Panc1 (cell line): Measurements from ENCODE around the gene DDB1.

ENCODE experiments used
- POLR2AphosphoS5 ChIP-seq: IDR thresholded peaks from 2 replicates; pipeline ENCODE4 v1.6.1; 2012; ENCODE audit warnings: mild to moderate bottlenecking, low read depth, low read length, moderate library complexity
- SIN3A ChIP-seq: IDR thresholded peaks from 2 replicates; pipeline ENCODE4 v1.6.1; 2012; ENCODE audit warnings: low read depth, mild to moderate bottlenecking, low read length, moderate library complexity, borderline replicate concordance; ENCODE audit not compliant: insufficient read depth
- TCF7L2 ChIP-seq: IDR thresholded peaks from 2 replicates; pipeline ENCODE4 v1.6.1; 2011; ENCODE audit warnings: mild to moderate bottlenecking, low read depth, low read length, inconsistent platforms
- TF ChIP-seq, protein P1 (sequence below), 2 experiments: IDR thresholded peaks; 2 replicates each; pipeline ENCODE4 v1.6.1; 2011 to 2012; ENCODE audit warnings: low read depth in 2 of 2, control low read depth in 1 of 2, low read length in 1 of 2, mild to moderate bottlenecking in 1 of 2, moderate library complexity in 1 of 2; ENCODE audit not compliant: insufficient read depth in 1 of 2
- TF ChIP-seq, protein P2 (sequence below): fragments of 450-650 bp; IDR thresholded peaks from 2 replicates; pipeline ENCODE4 v1.5.1; 2017; ENCODE audit warnings: mild to moderate bottlenecking

DNA sequence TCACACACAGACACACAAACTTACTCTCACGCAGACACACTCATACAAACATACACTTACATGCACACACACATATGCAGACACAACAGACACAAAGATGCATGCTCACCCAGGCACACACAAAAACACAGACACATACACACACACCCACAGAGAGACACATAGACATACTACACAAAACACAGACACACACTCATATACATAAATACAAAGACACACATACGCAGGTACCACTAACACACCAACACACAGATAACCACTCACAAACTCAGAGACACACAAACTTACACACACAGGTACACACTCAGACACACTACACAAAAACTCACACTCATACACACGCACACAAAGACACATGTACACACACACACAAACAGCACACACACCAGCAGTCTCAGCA lies 60.2 kb downstream of the DDB1 start:
- TF ChIP-seq, protein P1, sequence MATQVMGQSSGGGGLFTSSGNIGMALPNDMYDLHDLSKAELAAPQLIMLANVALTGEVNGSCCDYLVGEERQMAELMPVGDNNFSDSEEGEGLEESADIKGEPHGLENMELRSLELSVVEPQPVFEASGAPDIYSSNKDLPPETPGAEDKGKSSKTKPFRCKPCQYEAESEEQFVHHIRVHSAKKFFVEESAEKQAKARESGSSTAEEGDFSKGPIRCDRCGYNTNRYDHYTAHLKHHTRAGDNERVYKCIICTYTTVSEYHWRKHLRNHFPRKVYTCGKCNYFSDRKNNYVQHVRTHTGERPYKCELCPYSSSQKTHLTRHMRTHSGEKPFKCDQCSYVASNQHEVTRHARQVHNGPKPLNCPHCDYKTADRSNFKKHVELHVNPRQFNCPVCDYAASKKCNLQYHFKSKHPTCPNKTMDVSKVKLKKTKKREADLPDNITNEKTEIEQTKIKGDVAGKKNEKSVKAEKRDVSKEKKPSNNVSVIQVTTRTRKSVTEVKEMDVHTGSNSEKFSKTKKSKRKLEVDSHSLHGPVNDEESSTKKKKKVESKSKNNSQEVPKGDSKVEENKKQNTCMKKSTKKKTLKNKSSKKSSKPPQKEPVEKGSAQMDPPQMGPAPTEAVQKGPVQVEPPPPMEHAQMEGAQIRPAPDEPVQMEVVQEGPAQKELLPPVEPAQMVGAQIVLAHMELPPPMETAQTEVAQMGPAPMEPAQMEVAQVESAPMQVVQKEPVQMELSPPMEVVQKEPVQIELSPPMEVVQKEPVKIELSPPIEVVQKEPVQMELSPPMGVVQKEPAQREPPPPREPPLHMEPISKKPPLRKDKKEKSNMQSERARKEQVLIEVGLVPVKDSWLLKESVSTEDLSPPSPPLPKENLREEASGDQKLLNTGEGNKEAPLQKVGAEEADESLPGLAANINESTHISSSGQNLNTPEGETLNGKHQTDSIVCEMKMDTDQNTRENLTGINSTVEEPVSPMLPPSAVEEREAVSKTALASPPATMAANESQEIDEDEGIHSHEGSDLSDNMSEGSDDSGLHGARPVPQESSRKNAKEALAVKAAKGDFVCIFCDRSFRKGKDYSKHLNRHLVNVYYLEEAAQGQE (IDR thresholded peaks at IDR 0.05; ENCODE audit: insufficient read depth in 1 of 2, low read depth in 2 of 2, low read length in 1 of 2) = no peak
- TF ChIP-seq, protein P2, sequence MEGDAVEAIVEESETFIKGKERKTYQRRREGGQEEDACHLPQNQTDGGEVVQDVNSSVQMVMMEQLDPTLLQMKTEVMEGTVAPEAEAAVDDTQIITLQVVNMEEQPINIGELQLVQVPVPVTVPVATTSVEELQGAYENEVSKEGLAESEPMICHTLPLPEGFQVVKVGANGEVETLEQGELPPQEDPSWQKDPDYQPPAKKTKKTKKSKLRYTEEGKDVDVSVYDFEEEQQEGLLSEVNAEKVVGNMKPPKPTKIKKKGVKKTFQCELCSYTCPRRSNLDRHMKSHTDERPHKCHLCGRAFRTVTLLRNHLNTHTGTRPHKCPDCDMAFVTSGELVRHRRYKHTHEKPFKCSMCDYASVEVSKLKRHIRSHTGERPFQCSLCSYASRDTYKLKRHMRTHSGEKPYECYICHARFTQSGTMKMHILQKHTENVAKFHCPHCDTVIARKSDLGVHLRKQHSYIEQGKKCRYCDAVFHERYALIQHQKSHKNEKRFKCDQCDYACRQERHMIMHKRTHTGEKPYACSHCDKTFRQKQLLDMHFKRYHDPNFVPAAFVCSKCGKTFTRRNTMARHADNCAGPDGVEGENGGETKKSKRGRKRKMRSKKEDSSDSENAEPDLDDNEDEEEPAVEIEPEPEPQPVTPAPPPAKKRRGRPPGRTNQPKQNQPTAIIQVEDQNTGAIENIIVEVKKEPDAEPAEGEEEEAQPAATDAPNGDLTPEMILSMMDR = no peak
- TF ChIP-seq POLR2AphosphoS5 = no peak
- TF ChIP-seq TCF7L2 = no peak
- TF ChIP-seq SIN3A = no peak
